Activated naive CD8-positive, alpha-beta T cell treated with anti-CD3 and anti-CD28 coated beads, Interleukin-2, amount 50 U/mL, for 24 hours (primary cell): ENCODE measurements around the gene NPIPB5.
"Not testable (repeated sequence)": the region's sequence is repeated elsewhere in the genome, so short reads cannot be mapped to it uniquely, and the experiment has no call there.

Experiments
- ATAC-seq: fragments of 150-1000 bp; cut with Tn5 transposase; one replicate; pipeline ENCODE4 v1.10.0; 2021
- DNase-seq: peaks from one replicate; pipeline ENCODE4 v3.0.0; 2021
- H3K27ac Mint-ChIP-seq: one replicate; pipeline ENCODE4 v1.8.0; 2021; ENCODE audit warnings: mild to moderate bottlenecking, mixed read lengths
- H3K27me3 Mint-ChIP-seq: one replicate; pipeline ENCODE4 v1.8.0; 2021; ENCODE audit warnings: mixed read lengths
- H3K36me3 Mint-ChIP-seq: one replicate; pipeline ENCODE4 v1.8.0; 2021; ENCODE audit warnings: low read depth, mixed read lengths
- H3K4me1 Mint-ChIP-seq: one replicate; pipeline ENCODE4 v1.8.0; 2021; ENCODE audit warnings: mixed read lengths
- H3K4me3 Mint-ChIP-seq: one replicate; pipeline ENCODE4 v1.8.0; 2021; ENCODE audit warnings: mild to moderate bottlenecking, moderate library complexity, mixed read lengths
- H3K9me3 Mint-ChIP-seq: one replicate; pipeline ENCODE4 v1.8.0; 2021; ENCODE audit warnings: mixed read lengths

Gene NPIPB5

GRCh38 chr16:22510591-22510990 is at the start of gene NPIPB5:
NPIPB5 (plus strand) TSS chr16:22510891; CDS start chr16:22513802, 2,911 bp downstream.
- H3K9me3 Mint-ChIP-seq, H3K27me3 Mint-ChIP-seq, DNase-seq, H3K27ac Mint-ChIP-seq, ATAC-seq, H3K36me3 Mint-ChIP-seq, H3K4me1 Mint-ChIP-seq, H3K4me3 Mint-ChIP-seq: not testable (repeated sequence)

GRCh38 chr16:22468846-22469245 is 41.8 kb upstream of the NPIPB5 start:
- H3K4me3 Mint-ChIP-seq, H3K4me1 Mint-ChIP-seq, H3K9me3 Mint-ChIP-seq, H3K27me3 Mint-ChIP-seq, DNase-seq, ATAC-seq, H3K36me3 Mint-ChIP-seq, H3K27ac Mint-ChIP-seq: not testable (repeated sequence)

- not testable (repeated sequence) for DNase-seq, H3K27ac Mint-ChIP-seq, H3K4me3 Mint-ChIP-seq, H3K9me3 Mint-ChIP-seq, H3K36me3 Mint-ChIP-seq, H3K4me1 Mint-ChIP-seq, H3K27me3 Mint-ChIP-seq, ATAC-seq
Observed at GRCh38 chr16:22537996-22538395, 27.3 kb downstream of the NPIPB5 start.

GRCh38 chr16:22544809-22545208 is 34.1 kb downstream of the NPIPB5 start:
- H3K4me1 Mint-ChIP-seq, H3K36me3 Mint-ChIP-seq, H3K27ac Mint-ChIP-seq, H3K9me3 Mint-ChIP-seq, DNase-seq, ATAC-seq, H3K4me3 Mint-ChIP-seq, H3K27me3 Mint-ChIP-seq: not testable (repeated sequence)

GRCh38 chr16:22546630-22547029 is 35.9 kb downstream of the NPIPB5 start:
- not testable (repeated sequence) for H3K4me1 Mint-ChIP-seq, H3K9me3 Mint-ChIP-seq, DNase-seq, ATAC-seq, H3K27me3 Mint-ChIP-seq, H3K4me3 Mint-ChIP-seq, H3K36me3 Mint-ChIP-seq, H3K27ac Mint-ChIP-seq

- H3K27ac Mint-ChIP-seq, DNase-seq, H3K9me3 Mint-ChIP-seq, H3K27me3 Mint-ChIP-seq, H3K4me3 Mint-ChIP-seq, ATAC-seq, H3K4me1 Mint-ChIP-seq, H3K36me3 Mint-ChIP-seq: not testable (repeated sequence)
Observed at GRCh38 chr16:22547170-22547765, 36.6 kb downstream of the NPIPB5 start.

GRCh38 chr16:22549853-22550252 is 39.2 kb downstream of the NPIPB5 start:
- not testable (repeated sequence) for DNase-seq, H3K27me3 Mint-ChIP-seq, H3K4me3 Mint-ChIP-seq, H3K9me3 Mint-ChIP-seq, H3K4me1 Mint-ChIP-seq, ATAC-seq, H3K27ac Mint-ChIP-seq, H3K36me3 Mint-ChIP-seq

GRCh38 chr16:22551143-22551542 is 40.5 kb downstream of the NPIPB5 start:
- not testable (repeated sequence) for H3K9me3 Mint-ChIP-seq, DNase-seq, H3K27ac Mint-ChIP-seq, H3K36me3 Mint-ChIP-seq, H3K4me3 Mint-ChIP-seq, H3K4me1 Mint-ChIP-seq, ATAC-seq, H3K27me3 Mint-ChIP-seq

GRCh38 chr16:22551651-22552050 is 41.0 kb downstream of the NPIPB5 start:
- not testable (repeated sequence) for H3K27me3 Mint-ChIP-seq, H3K36me3 Mint-ChIP-seq, ATAC-seq, H3K9me3 Mint-ChIP-seq, H3K4me1 Mint-ChIP-seq, H3K4me3 Mint-ChIP-seq, H3K27ac Mint-ChIP-seq, DNase-seq

GRCh38 chr16:22556759-22557158 is 46.1 kb downstream of the NPIPB5 start:
- H3K27ac Mint-ChIP-seq, ATAC-seq, H3K4me3 Mint-ChIP-seq, H3K4me1 Mint-ChIP-seq, H3K9me3 Mint-ChIP-seq, H3K27me3 Mint-ChIP-seq, H3K36me3 Mint-ChIP-seq, DNase-seq: not testable (repeated sequence)
